Activated naive CD8-positive, alpha-beta T cell (primary cell): ENCODE measurements around the gene ACSM3.
"Not testable (repeated sequence)": the region's sequence is repeated elsewhere in the genome, so short reads cannot be mapped to it uniquely, and the experiment has no call there.

Source experiments
- H3K27ac Mint-ChIP-seq: one replicate; pipeline ENCODE4 v1.8.0; 2021; ENCODE audit warnings: mixed read lengths
- H3K27me3 Mint-ChIP-seq: one replicate; pipeline ENCODE4 v1.8.0; 2021; ENCODE audit warnings: mixed read lengths
- H3K36me3 Mint-ChIP-seq: one replicate; pipeline ENCODE4 v1.8.0; 2021; ENCODE audit warnings: mixed read lengths
- H3K4me1 Mint-ChIP-seq: one replicate; pipeline ENCODE4 v1.8.0; 2021; ENCODE audit warnings: low read depth, mixed read lengths
- H3K4me3 Mint-ChIP-seq: one replicate; pipeline ENCODE4 v1.8.0; 2021; ENCODE audit warnings: mild to moderate bottlenecking, mixed read lengths
- H3K9me3 Mint-ChIP-seq: one replicate; pipeline ENCODE4 v1.8.0; 2021; ENCODE audit warnings: low read depth, mixed read lengths

ACSM3 gene

GRCh38 chr16:20768121-20768520 lies 4.3 kb downstream of the ACSM3 start:
- Mint-ChIP-seq H3K27ac (no peak overlapping the region), H3K4me1 (peaks cover 22% of the 10 kb centered on the region), H3K4me3 (no peak overlapping the region), H3K36me3 (peaks cover 8% of the 10 kb centered on the region), H3K27me3 (no peaks in the 10 kb centered on the region), H3K9me3 (no peaks in the 10 kb centered on the region)

- Mint-ChIP-seq H3K4me1 (peaks cover 15% of the 10 kb centered on the region), H3K27ac (no peak overlapping the region)
These were observed 5.0 kb downstream of the ACSM3 start for GRCh38 chr16:20768818-20769217.

DNA sequence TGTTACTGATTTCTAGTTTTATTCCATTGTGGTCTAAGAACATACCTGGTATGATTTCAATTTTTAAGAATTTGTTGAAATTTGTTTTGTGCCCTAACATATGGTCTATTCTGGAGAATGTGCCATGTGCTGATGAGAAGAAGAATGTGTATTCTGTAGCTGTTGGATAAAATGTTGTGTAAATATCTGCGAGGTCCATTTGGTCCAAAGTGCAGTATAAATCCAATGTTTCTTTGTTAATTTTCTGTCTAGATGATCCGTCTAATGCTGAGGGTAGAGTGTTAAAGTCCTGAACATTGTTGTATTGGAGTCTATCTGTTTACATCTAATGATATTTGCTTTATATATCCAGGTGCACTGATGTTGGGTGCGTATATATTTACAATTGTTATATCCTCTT lies 9.9 kb downstream of the ACSM3 start:
- H3K27me3 Mint-ChIP-seq, result no peaks in the 10 kb centered on the region
- peaks cover 13% of the 10 kb centered on the region for H3K36me3 Mint-ChIP-seq
- H3K4me1 Mint-ChIP-seq, result no peaks in the 10 kb centered on the region
- no peaks in the 10 kb centered on the region for H3K9me3 Mint-ChIP-seq
- H3K27ac Mint-ChIP-seq, result no peak overlapping the region
- H3K4me3 Mint-ChIP-seq, result no peak overlapping the region

More at GRCh38 chr16:20768818-20769217, 5.0 kb downstream of the ACSM3 start:
- Mint-ChIP-seq H3K36me3 (peaks cover 8% of the 10 kb centered on the region), H3K9me3 (no peaks in the 10 kb centered on the region), H3K27me3 (no peaks in the 10 kb centered on the region), H3K4me3 (no peak overlapping the region)

GRCh38 chr16:20774703-20775362 lies 11.0 kb downstream of the ACSM3 start:
- Mint-ChIP-seq H3K27me3 (no peaks in the 10 kb centered on the region), H3K9me3 (no peaks in the 10 kb centered on the region), H3K4me1 (no peaks in the 10 kb centered on the region), H3K36me3 (peaks cover 16% of the 10 kb centered on the region), H3K27ac (no peak overlapping the region), H3K4me3 (no peak overlapping the region)

- no peak overlapping the region for H3K4me3 Mint-ChIP-seq
- H3K9me3 Mint-ChIP-seq, result no peaks in the 10 kb centered on the region
- H3K4me1 Mint-ChIP-seq, result no peaks in the 10 kb centered on the region
- no peak overlapping the region for H3K27ac Mint-ChIP-seq
- no peaks in the 10 kb centered on the region for H3K27me3 Mint-ChIP-seq
- H3K36me3 Mint-ChIP-seq, result peaks cover 8% of the 10 kb centered on the region
These were observed 17.9 kb downstream of the ACSM3 start for GRCh38 chr16:20781697-20782096.

DNA sequence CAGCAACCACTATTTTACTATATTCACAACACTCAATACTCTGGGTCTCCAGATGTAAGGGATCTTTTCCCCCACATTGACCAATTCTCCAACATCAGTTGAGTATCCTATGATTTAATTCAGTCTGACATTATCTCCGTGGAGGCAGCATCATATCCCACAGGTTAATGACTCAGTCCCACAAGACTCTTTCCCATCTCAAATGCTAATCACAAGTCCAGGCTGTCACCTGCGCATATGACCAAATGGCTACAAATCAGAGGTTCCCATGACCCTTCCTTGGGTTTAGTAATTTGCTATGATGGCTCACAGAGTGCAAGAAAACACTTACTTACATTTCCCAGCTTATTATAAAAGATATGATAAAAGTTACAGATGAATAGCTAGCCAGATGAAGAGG lies 18.7 kb downstream of the ACSM3 start:
- Mint-ChIP-seq H3K4me1 (no peaks in the 10 kb centered on the region), H3K27ac (no peak overlapping the region), H3K9me3 (no peaks in the 10 kb centered on the region), H3K4me3 (no peak overlapping the region), H3K27me3 (no peaks in the 10 kb centered on the region), H3K36me3 (peaks cover 4% of the 10 kb centered on the region)

GRCh38 chr16:20784204-20784603 lies 20.4 kb downstream of the ACSM3 start:
- Mint-ChIP-seq H3K4me1 (no peaks in the 10 kb centered on the region), H3K27me3 (no peaks in the 10 kb centered on the region), H3K9me3 (no peaks in the 10 kb centered on the region), H3K27ac (no peak overlapping the region), H3K36me3 (peaks cover 2% of the 10 kb centered on the region), H3K4me3 (no peak overlapping the region)

DNA sequence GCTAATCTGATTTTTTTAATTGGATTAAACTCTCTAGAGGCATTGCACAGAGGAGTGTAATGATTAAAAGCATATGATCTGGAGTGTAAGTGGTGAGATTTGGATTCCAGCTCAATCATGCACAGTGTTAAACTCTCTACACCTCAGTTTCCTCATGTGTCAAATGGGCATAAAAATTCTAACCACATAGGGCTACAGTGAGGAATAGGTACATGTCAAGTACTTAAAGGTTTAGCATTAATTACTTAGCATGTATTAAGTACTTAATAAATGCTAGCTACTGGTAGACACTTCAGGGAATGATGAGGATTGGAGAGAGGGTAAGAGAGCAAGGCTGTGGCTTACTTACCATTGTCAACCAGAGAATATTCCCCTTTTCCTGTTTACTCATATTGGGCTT lies 25.3 kb downstream of the ACSM3 start:
- H3K9me3 Mint-ChIP-seq, result no peaks in the 10 kb centered on the region
- H3K4me1 Mint-ChIP-seq, result no peaks in the 10 kb centered on the region
- peaks cover 3% of the 10 kb centered on the region for H3K36me3 Mint-ChIP-seq
- no peak overlapping the region for H3K4me3 Mint-ChIP-seq
- H3K27me3 Mint-ChIP-seq, result no peaks in the 10 kb centered on the region
- no peak overlapping the region for H3K27ac Mint-ChIP-seq

GRCh38 chr16:20791923-20792612 lies 28.3 kb downstream of the ACSM3 start:
- H3K27me3 Mint-ChIP-seq, result no peaks in the 10 kb centered on the region
- H3K9me3 Mint-ChIP-seq, result no peaks in the 10 kb centered on the region
- peaks cover 3% of the 10 kb centered on the region for H3K36me3 Mint-ChIP-seq
- no peaks in the 10 kb centered on the region for H3K4me1 Mint-ChIP-seq
- H3K27ac Mint-ChIP-seq, result no peak overlapping the region
- H3K4me3 Mint-ChIP-seq, result no peak overlapping the region

DNA sequence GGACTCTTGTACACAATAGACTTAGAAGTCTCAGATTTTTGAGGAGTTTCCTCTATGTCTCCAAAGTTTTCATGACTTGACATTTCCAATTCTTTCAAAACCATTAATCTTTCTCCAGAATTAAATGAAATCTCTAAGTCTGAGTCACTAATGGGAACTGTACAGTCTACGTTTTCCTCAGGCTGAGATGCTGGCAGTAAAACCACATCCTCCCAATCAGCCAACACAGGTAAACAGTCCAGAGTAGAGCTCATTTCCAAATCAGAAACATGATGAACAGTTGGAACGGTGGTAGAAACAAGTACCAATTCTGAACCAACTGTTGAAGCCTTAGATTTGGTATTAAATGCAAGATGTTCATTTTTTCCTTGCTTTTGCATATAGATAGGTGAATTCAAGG lies 34.5 kb downstream of the ACSM3 start:
- Mint-ChIP-seq H3K9me3 (no peaks in the 10 kb centered on the region), H3K27ac (no peak overlapping the region), H3K27me3 (no peaks in the 10 kb centered on the region), H3K4me3 (no peak overlapping the region), H3K36me3 (no peaks in the 10 kb centered on the region), H3K4me1 (peaks cover 10% of the 10 kb centered on the region)

- peaks cover 10% of the 10 kb centered on the region for H3K4me1 Mint-ChIP-seq
- no peak overlapping the region for H3K27ac Mint-ChIP-seq
- no peak overlapping the region for H3K4me3 Mint-ChIP-seq
- H3K27me3 Mint-ChIP-seq, result no peaks in the 10 kb centered on the region
- H3K9me3 Mint-ChIP-seq, result no peaks in the 10 kb centered on the region
- no peaks in the 10 kb centered on the region for H3K36me3 Mint-ChIP-seq
These were observed 35.8 kb downstream of the ACSM3 start for GRCh38 chr16:20799599-20799998.

GRCh38 chr16:20801278-20801677 lies 37.5 kb downstream of the ACSM3 start:
- Mint-ChIP-seq H3K9me3 (no peaks in the 10 kb centered on the region), H3K27me3 (no peaks in the 10 kb centered on the region), H3K36me3 (no peaks in the 10 kb centered on the region), H3K4me3 (no peak overlapping the region), H3K4me1 (peaks cover 12% of the 10 kb centered on the region), H3K27ac (no peak overlapping the region)

GRCh38 chr16:20803192-20803560 lies 39.4 kb downstream of the ACSM3 start:
- Mint-ChIP-seq H3K4me3 (no peak overlapping the region), H3K9me3 (no peaks in the 10 kb centered on the region), H3K27ac (no peak overlapping the region), H3K27me3 (no peaks in the 10 kb centered on the region), H3K4me1 (peaks cover 21% of the 10 kb centered on the region), H3K36me3 (no peaks in the 10 kb centered on the region)

GRCh38 chr16:20803561-20804214 lies 39.9 kb downstream of the ACSM3 start:
- H3K4me1 Mint-ChIP-seq, result peaks cover 17% of the 10 kb centered on the region
- H3K9me3 Mint-ChIP-seq, result no peaks in the 10 kb centered on the region
- no peak overlapping the region for H3K27ac Mint-ChIP-seq
- H3K36me3 Mint-ChIP-seq, result no peaks in the 10 kb centered on the region
- no peak overlapping the region for H3K4me3 Mint-ChIP-seq
- H3K27me3 Mint-ChIP-seq, result no peaks in the 10 kb centered on the region

DNA sequence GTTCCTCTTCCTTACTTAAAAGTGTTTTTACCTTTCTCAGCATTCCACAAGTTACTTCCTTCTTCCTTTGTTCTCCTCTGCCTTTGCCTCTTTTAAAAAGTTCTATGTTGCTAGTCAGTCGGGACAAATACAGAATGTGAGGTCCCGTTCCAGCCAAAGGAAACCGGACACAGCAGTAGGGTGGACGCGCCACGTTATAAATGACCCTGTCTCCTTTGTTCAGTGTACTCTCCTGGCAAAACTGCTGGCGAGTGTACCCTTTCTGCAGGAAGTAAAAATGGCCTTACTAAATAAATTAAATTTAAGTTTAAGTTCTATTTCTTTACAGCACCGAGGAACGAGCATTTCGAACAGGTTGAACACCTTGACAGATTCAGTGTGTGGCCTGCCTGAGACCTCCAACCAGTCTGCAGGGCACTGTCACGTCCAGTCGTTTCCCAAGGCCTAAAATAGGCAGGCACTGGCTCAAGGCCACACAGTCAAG lies 41.9 kb downstream of the ACSM3 start:
- not testable (repeated sequence) for H3K9me3 Mint-ChIP-seq, H3K27me3 Mint-ChIP-seq, H3K36me3 Mint-ChIP-seq
- Mint-ChIP-seq H3K27ac (peak overlapping the region; percentile 16), H3K4me1 (peaks cover 15% of the 10 kb centered on the region), H3K4me3 (peak overlapping the region; percentile 96)
